ENCODE results near the gene BMS1.

GRCh38 chr10:42801135-42801534 lies 18.5 kb downstream of the BMS1 start:
- TF ChIP-seq GABPA (IDR thresholded peaks at IDR 0.05; ENCODE audit: low read depth), result no peak
- no peak for TF ChIP-seq CTCF (IDR thresholded peaks at IDR 0.05; ENCODE audit: insufficient read depth, low read length)
